ENCODE data around the gene NLRP3. TPM values are rescaled to one million over a fixed set of nuclear protein-coding genes. Genes with fewer than 3 reads are reported as not detected.

NLRP3 gene
- total and polyA plus RNA-seq, 2 experiments from 2014 or later: 0.42 TPM; not detected in 1

DNA sequence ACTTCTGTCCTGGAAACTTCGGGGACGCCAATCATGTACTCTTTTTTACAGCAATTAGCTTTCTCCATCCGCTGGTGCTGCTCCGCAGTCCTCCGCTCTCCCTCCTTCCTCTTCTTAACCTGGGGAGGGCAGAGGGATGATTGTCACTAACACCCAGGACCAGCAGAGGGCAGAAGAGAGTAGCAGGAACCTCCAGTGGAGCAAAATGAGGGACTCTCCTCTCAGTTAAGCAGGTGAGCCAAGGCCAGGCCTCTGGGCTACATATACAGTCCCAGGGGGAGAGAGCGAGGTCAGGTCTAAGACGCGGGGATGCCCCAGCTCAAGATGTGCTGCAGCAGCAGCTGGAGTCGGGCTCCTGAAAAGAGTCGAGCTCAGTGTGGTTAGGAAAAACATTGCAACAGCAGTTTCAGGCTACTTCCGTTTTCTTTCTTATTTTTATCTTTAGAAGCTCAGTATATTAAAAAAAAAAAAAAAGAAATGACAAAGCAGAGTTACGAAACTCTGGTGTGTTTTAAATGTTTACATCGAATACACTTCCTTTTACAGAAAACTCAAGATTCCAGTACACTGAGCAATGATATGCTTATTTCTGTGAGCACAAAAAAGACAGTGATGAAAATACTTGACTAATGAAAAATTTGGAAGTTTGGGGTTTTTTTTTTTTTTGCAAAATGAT, 25.7 kb upstream of the NLRP3 start (continued):
- TF ChIP-seq, protein P1, sequence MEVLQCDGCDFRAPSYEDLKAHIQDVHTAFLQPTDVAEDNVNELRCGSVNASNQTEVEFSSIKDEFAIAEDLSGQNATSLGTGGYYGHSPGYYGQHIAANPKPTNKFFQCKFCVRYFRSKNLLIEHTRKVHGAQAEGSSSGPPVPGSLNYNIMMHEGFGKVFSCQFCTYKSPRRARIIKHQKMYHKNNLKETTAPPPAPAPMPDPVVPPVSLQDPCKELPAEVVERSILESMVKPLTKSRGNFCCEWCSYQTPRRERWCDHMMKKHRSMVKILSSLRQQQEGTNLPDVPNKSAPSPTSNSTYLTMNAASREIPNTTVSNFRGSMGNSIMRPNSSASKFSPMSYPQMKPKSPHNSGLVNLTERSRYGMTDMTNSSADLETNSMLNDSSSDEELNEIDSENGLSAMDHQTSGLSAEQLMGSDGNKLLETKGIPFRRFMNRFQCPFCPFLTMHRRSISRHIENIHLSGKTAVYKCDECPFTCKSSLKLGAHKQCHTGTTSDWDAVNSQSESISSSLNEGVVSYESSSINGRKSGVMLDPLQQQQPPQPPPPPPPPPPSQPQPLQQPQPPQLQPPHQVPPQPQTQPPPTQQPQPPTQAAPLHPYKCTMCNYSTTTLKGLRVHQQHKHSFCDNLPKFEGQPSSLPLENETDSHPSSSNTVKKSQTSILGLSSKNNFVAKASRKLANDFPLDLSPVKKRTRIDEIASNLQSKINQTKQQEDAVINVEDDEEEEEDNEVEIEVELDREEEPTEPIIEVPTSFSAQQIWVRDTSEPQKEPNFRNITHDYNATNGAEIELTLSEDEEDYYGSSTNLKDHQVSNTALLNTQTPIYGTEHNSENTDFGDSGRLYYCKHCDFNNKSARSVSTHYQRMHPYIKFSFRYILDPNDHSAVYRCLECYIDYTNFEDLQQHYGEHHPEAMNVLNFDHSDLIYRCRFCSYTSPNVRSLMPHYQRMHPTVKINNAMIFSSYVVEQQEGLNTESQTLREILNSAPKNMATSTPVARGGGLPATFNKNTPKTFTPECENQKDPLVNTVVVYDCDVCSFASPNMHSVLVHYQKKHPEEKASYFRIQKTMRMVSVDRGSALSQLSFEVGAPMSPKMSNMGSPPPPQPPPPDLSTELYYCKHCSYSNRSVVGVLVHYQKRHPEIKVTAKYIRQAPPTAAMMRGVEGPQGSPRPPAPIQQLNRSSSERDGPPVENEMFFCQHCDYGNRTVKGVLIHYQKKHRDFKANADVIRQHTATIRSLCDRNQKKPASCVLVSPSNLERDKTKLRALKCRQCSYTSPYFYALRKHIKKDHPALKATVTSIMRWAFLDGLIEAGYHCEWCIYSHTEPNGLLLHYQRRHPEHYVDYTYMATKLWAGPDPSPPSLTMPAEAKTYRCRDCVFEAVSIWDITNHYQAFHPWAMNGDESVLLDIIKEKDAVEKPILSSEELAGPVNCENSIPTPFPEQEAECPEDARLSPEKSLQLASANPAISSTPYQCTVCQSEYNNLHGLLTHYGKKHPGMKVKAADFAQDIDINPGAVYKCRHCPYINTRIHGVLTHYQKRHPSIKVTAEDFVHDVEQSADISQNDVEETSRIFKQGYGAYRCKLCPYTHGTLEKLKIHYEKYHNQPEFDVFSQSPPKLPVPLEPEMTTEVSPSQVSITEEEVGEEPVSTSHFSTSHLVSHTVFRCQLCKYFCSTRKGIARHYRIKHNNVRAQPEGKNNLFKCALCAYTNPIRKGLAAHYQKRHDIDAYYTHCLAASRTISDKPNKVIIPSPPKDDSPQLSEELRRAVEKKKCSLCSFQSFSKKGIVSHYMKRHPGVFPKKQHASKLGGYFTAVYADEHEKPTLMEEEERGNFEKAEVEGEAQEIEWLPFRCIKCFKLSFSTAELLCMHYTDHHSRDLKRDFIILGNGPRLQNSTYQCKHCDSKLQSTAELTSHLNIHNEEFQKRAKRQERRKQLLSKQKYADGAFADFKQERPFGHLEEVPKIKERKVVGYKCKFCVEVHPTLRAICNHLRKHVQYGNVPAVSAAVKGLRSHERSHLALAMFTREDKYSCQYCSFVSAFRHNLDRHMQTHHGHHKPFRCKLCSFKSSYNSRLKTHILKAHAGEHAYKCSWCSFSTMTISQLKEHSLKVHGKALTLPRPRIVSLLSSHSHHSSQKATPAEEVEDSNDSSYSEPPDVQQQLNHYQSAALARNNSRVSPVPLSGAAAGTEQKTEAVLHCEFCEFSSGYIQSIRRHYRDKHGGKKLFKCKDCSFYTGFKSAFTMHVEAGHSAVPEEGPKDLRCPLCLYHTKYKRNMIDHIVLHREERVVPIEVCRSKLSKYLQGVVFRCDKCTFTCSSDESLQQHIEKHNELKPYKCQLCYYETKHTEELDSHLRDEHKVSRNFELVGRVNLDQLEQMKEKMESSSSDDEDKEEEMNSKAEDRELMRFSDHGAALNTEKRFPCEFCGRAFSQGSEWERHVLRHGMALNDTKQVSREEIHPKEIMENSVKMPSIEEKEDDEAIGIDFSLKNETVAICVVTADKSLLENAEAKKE (CRISPR knock-in tag; IDR thresholded peaks at IDR 0.05): peak; percentile 63; the same call in 1 of the 2 replicates
- TF ChIP-seq NANOG (IDR thresholded peaks at IDR 0.05; ENCODE audit: borderline replicate concordance) (no peak), CREB1 (CRISPR knock-in tag; IDR thresholded peaks at IDR 0.05; ENCODE audit: low read depth) (no peak)
- TF ChIP-seq, protein P2, sequence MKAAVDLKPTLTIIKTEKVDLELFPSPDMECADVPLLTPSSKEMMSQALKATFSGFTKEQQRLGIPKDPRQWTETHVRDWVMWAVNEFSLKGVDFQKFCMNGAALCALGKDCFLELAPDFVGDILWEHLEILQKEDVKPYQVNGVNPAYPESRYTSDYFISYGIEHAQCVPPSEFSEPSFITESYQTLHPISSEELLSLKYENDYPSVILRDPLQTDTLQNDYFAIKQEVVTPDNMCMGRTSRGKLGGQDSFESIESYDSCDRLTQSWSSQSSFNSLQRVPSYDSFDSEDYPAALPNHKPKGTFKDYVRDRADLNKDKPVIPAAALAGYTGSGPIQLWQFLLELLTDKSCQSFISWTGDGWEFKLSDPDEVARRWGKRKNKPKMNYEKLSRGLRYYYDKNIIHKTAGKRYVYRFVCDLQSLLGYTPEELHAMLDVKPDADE (IDR thresholded peaks at IDR 0.05): no peak; the same call in 1 of the 2 replicates
- TF ChIP-seq, protein P3, sequence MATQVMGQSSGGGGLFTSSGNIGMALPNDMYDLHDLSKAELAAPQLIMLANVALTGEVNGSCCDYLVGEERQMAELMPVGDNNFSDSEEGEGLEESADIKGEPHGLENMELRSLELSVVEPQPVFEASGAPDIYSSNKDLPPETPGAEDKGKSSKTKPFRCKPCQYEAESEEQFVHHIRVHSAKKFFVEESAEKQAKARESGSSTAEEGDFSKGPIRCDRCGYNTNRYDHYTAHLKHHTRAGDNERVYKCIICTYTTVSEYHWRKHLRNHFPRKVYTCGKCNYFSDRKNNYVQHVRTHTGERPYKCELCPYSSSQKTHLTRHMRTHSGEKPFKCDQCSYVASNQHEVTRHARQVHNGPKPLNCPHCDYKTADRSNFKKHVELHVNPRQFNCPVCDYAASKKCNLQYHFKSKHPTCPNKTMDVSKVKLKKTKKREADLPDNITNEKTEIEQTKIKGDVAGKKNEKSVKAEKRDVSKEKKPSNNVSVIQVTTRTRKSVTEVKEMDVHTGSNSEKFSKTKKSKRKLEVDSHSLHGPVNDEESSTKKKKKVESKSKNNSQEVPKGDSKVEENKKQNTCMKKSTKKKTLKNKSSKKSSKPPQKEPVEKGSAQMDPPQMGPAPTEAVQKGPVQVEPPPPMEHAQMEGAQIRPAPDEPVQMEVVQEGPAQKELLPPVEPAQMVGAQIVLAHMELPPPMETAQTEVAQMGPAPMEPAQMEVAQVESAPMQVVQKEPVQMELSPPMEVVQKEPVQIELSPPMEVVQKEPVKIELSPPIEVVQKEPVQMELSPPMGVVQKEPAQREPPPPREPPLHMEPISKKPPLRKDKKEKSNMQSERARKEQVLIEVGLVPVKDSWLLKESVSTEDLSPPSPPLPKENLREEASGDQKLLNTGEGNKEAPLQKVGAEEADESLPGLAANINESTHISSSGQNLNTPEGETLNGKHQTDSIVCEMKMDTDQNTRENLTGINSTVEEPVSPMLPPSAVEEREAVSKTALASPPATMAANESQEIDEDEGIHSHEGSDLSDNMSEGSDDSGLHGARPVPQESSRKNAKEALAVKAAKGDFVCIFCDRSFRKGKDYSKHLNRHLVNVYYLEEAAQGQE (IDR thresholded peaks at IDR 0.05; ENCODE audit: unreplicated experiment): no peak
